Parathyroid adenoma (tissue), 2 donors: ENCODE measurements around the gene NAMPT.
A peak's percentile ranks its signal among the peaks of the same experiment; 100 is the strongest.

Experiments
- H2AFZ ChIP-seq: fragments of 300-600 bp; sonication (generic); one replicate; pipeline ENCODE4 v1.7.0; 2017; ENCODE audit warnings: antibody characterized with exemption, mild to moderate bottlenecking
- H3K27ac ChIP-seq: fragments of 300-600 bp; sonication (generic); one replicate; pipeline ENCODE4 v1.7.0; 2017
- H3K27me3 ChIP-seq: fragments of 300-600 bp; sonication (generic); one replicate; pipeline ENCODE4 v1.7.0; 2017; ENCODE audit warnings: low read length; ENCODE audit not compliant: control insufficient read depth, insufficient read depth
- H3K36me3 ChIP-seq: fragments of 300-600 bp; sonication (generic); one replicate; pipeline ENCODE4 v1.7.0; 2017; ENCODE audit warnings: low read length; ENCODE audit not compliant: control insufficient read depth, insufficient read depth
- H3K4me1 ChIP-seq: fragments of 300-600 bp; sonication (generic); one replicate; pipeline ENCODE4 v1.7.0; 2017; ENCODE audit warnings: control low read depth
- H3K4me2 ChIP-seq: fragments of 300-600 bp; sonication (generic); one replicate; pipeline ENCODE4 v1.7.0; 2017; ENCODE audit warnings: low read length
- H3K4me3 ChIP-seq: fragments of 300-600 bp; sonication (generic); one replicate; pipeline ENCODE4 v1.7.0; 2017; ENCODE audit warnings: low read depth, low read length
- H3K79me2 ChIP-seq: fragments of 300-600 bp; sonication (generic); one replicate; pipeline ENCODE4 v1.7.0; 2017; ENCODE audit warnings: control low read depth
- H3K9ac ChIP-seq: fragments of 300-600 bp; sonication (generic); one replicate; pipeline ENCODE4 v1.7.0; 2017; ENCODE audit warnings: mild to moderate bottlenecking
- H3K9me3 ChIP-seq: fragments of 300-600 bp; sonication (generic); one replicate; pipeline ENCODE4 v1.7.0; 2017; ENCODE audit warnings: low read length; ENCODE audit not compliant: control insufficient read depth
- CTCF ChIP-seq: fragments of 300-600 bp; sonication (generic); IDR thresholded peaks from one replicate; pipeline ENCODE4 v1.7.0; 2017; ENCODE audit warnings: antibody characterized with exemption, mild to moderate bottlenecking
- donor health status: primary hyperparathyroidism.

NAMPT gene

DNA sequence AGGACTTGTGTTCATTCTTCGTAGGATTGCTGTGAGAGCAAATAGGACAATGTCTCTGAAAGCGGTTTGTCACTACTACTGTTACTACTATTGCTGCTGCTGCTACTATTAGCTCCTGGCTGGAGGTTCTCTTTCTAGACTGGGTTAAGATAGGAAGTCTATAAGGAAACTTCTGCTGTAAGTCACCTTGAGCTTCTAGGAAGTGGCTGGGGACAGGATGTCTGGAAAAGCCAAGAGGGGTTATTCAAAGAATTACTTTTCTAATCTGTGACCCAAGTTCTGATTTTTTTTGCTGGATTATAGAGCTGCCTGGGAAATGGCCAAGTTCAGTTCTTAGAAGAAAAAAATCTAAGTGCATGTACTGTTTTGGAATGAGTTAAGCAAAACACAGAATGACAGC lies 62.2 kb downstream of the NAMPT start:
- Histone ChIP-seq H2AFZ (no peak overlapping the region), H3K4me1 (no peaks in the 10 kb centered on the region), H3K36me3 (no peaks in the 10 kb centered on the region), H3K9me3 (no peaks in the 10 kb centered on the region), H3K4me3 (no peak overlapping the region), H3K9ac (no peak overlapping the region), H3K27me3 (no peaks in the 10 kb centered on the region), H3K27ac (no peak overlapping the region), H3K79me2 (no peaks in the 10 kb centered on the region), H3K4me2 (no peak overlapping the region)
- no peak for TF ChIP-seq CTCF

DNA sequence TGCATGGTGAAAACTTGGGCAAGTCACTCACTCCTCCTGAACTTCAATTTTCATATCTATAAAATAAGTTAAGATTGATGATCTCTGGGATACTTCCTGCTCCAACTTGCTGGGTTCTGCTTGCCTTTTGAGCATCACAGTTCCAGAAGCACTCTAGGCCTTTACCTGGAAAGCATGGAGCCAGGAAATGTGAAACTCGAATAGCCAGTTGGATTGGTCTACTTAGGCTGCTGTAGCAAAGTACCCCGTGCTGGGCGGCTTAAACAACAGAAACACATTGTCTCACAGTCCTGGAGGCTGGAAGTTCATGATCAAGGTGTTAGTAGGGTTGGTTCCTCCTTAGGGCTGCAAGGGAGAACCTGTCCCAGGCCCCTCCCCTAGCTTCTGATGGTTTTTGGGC lies 64.5 kb downstream of the NAMPT start:
- Histone ChIP-seq H3K9me3 (no peaks in the 10 kb centered on the region), H2AFZ (no peak overlapping the region), H3K4me1 (peaks cover 5% of the 10 kb centered on the region)

GRCh38 chr7:106219170-106219569 lies 65.6 kb downstream of the NAMPT start:
- peaks cover 5% of the 10 kb centered on the region for H3K4me1 ChIP-seq
- no peak overlapping the region for H2AFZ ChIP-seq
- H3K36me3 ChIP-seq, result no peaks in the 10 kb centered on the region
- H3K9ac ChIP-seq, result no peak overlapping the region
- H3K27me3 ChIP-seq, result no peaks in the 10 kb centered on the region
- H3K27ac ChIP-seq, result no peak overlapping the region
- no peaks in the 10 kb centered on the region for H3K79me2 ChIP-seq
- H3K9me3 ChIP-seq, result no peaks in the 10 kb centered on the region
- H3K4me2 ChIP-seq, result no peak overlapping the region
- no peak overlapping the region for H3K4me3 ChIP-seq
- TF ChIP-seq CTCF, result no peak

More for the DNA sequence above, 64.5 kb downstream of the NAMPT start:
- no peaks in the 10 kb centered on the region for H3K79me2 ChIP-seq
- H3K27me3 ChIP-seq, result no peaks in the 10 kb centered on the region
- no peaks in the 10 kb centered on the region for H3K36me3 ChIP-seq
- H3K4me2 ChIP-seq, result no peak overlapping the region
- H3K4me3 ChIP-seq, result no peak overlapping the region
- no peak overlapping the region for H3K9ac ChIP-seq
- H3K27ac ChIP-seq, result no peak overlapping the region
- TF ChIP-seq CTCF, result no peak

DNA sequence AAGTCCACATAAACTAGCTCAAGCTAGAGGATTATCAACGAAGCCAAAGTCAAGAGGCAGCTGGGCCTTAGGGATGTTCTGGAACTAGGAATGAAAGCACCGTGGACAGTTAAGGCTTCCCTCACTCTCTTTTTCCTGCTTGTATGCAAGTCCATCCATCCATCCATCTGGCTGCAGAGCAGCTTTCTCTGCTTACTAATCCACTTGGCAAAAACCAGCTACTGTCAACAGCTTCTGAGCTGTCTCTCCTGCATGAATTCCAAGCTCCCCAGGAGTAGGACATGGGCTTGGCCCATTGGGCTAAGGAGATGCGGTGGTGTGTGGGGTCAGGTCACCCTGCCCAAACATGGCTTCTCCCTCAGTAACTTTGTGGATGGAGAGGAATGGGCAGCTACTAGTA lies 66.2 kb downstream of the NAMPT start:
- no peak overlapping the region for H2AFZ ChIP-seq
- no peaks in the 10 kb centered on the region for H3K79me2 ChIP-seq
- H3K4me3 ChIP-seq, result no peak overlapping the region
- TF ChIP-seq CTCF, result no peak
- no peak overlapping the region for H3K27ac ChIP-seq
- no peak overlapping the region for H3K9ac ChIP-seq
- H3K36me3 ChIP-seq, result no peaks in the 10 kb centered on the region
- H3K27me3 ChIP-seq, result no peaks in the 10 kb centered on the region
- peaks cover 5% of the 10 kb centered on the region for H3K4me1 ChIP-seq
- no peak overlapping the region for H3K4me2 ChIP-seq
- H3K9me3 ChIP-seq, result no peaks in the 10 kb centered on the region

DNA sequence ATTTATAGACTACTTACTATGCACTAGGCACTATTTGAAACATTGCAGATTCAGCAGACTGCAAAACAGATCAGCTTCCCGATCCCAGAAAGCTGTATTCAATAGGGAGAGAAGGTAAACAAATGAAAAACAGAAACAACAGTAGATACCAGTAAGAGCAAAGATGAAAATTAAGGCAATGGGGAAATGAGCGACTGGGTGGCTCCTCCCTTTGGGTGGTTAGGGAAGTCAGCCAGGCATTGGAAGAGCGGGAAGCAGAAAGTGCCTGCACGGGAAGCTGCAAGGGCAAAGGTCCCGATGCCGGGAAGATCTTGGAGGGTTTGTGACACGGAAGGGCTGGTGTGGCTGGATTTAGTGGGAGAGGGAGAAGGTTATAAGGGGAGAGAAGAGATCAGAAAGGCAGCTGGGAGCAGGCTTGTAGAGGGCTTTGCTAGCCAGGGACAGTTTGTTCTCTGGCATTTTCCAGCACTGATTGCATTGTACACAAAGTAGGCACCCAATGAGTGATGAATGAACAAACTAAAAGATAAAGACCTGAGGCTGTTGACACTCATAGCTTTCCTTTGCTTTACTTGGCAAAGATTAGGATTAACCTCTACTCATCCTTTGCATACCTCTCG lies 67.8 kb downstream of the NAMPT start:
- Histone ChIP-seq H2AFZ (peak overlapping the region; percentile 42), H3K4me3 (no peak overlapping the region), H3K9me3 (no peaks in the 10 kb centered on the region), H3K27ac (peak overlapping the region; percentile 65), H3K27me3 (no peaks in the 10 kb centered on the region), H3K4me2 (peak overlapping the region; percentile 45), H3K9ac (no peak overlapping the region), H3K36me3 (no peaks in the 10 kb centered on the region), H3K79me2 (no peaks in the 10 kb centered on the region), H3K4me1 (peaks cover 5% of the 10 kb centered on the region)
- no peak for TF ChIP-seq CTCF
